ENCODE results near the gene DST.
"Not testable (repeated sequence)": the region's sequence is repeated elsewhere in the genome, so short reads cannot be mapped to it uniquely, and the experiment has no call there.

DST gene

GRCh38 chr6:56661338-56661737 lies 18.6 kb upstream of the DST start:
- DNase-seq (ENCODE audit: low spot score), result not testable (repeated sequence)

DNA sequence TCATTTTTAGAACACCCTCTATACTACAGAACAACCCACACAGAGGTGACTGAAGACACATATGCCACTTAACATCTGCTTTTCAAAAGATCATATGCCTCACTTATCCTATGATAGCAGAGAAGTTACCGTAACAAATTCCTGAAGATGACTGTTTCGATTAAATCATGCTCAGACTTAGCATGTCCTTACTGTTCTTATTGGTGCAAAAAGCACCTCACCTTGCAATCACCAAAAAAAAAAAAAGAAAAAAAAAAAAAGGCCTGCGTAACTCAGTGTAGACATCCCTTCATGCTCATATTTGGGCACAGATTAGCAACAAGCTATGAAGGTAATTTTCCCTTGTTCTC lies 17.7 kb upstream of the DST start:
- DNase-seq (ENCODE audit: low spot score), result no peak

GRCh38 chr6:56659721-56660380 lies 17.2 kb upstream of the DST start:
- no peak for DNase-seq (ENCODE audit: low spot score)

- no peak for DNase-seq (ENCODE audit: low spot score)
These were observed 15.6 kb upstream of the DST start for GRCh38 chr6:56658326-56658725.

DNA sequence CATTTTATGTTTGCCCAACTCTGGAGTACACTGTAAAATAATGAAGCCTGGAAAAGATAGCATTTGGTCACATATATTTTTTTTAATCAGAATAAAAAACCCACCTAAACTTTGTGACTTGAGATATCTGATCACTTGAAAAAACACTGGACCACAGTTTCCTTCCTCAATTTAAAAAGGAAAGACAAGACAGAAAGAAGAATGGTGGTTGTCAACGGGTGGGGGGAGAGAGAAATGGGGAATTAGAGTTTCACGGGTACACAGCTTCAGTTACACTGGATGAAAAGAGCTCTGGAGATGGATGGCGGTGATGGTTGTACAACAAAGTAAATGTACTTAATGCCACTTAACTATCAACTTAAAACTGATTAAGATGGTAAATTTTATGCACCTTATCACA lies 14.7 kb upstream of the DST start:
- DNase-seq (ENCODE audit: low spot score), result no peak

DNA sequence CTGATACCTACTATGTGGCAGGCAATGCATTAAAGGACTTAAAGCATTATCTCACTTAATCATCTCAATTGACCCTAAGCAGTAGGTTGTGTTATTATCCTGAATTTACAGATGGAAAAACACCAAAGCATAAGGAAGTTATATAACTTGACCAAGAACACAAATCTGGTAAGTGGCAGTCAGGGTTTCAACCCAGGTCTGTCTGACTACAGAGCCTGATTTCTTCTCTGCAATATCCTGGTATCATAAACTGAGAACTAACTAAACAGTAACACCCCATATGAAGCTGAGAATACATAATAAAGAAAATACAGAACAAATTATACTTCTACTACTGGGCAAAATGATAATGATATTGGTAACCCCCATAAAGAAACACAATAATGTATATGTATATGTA lies 13.8 kb upstream of the DST start:
- DNase-seq (ENCODE audit: low spot score), result no peak

DNA sequence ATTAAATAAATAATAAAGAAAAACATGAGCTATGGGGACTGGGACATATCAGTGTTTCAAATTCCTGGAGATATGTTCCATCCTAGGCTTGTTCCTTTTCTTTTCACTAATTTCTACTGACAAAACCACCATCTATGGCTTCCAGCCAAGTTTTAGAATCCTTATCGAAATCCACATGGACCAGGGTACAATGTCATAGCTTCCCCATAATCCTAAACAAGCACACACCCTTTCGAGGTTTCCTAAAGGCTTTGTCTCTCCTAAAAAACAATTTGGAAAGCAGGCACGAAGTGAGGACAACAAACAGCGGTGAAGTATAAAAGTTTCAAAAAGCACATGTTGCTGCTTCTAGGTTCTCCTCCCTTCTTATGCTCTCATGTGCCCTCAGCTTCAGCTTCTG lies 13.3 kb upstream of the DST start:
- DNase-seq (ENCODE audit: low spot score), result no peak

DNA sequence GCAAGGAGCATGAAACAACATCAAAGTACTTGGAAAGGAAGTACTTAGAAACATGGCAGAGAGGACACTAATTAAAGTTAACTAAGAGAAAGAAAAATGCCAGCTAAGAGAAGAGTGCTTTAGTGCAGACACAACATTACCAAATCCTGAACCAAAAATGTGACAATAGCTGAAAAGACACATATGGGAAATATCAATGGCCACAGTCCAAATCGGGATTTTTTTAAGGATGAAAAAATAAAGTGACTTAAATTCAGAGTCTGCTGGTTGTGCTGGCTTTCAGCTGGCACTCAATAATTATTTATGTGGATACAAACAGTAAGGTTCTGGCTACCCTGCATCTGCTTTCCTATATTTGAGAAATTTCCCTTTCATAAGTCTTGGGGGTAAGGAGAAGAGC lies 12.6 kb upstream of the DST start:
- no peak for DNase-seq (ENCODE audit: low spot score)

DNA sequence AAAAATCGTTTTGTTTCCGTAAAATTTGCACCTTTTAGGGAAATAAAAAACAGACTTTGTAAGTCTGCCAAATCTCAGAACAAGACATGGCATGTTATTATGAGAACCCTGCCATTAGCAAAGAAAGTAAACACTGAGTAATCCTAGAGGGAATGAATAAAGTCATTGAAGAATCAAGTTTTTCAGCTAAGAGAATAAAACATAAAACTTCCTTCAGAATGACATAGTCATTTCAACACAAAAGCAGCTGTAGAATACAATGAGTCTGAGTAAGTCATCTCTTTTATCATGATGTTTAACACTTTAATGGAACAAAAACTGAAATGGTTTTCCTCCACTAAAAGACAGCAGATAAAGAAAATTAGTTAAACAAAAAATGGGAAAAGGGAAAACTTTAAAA lies 10.3 kb upstream of the DST start:
- peak; percentile 31 for DNase-seq (ENCODE audit: low spot score)

DNA sequence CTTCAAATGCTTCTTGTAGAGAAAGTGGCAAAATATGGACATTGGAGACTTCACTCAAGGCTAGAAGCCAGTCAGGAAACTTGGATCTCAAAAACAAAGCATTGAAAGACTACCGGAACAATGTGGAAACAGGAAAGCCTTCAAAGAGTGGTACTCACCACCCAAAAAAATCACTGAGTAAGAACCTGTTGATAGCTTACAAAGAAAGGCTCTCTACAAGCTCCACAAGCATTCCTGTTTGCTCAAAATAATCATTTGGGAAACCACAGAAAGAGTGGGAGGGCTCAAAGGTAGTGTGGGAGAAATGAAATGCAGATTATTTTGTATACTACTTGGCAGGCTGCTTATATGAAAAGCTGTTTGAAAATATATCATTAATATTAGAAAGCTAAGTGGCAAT lies 9.5 kb upstream of the DST start:
- DNase-seq (ENCODE audit: low spot score), result no peak

- DNase-seq (ENCODE audit: low spot score), result no peak
These were observed 7.5 kb upstream of the DST start for GRCh38 chr6:56650191-56650590.

- no peak for DNase-seq (ENCODE audit: low spot score)
These were observed 7.1 kb upstream of the DST start for GRCh38 chr6:56649782-56650181.

- no peak for DNase-seq (ENCODE audit: low spot score)
These were observed 6.5 kb upstream of the DST start for GRCh38 chr6:56649053-56649769.

DNA sequence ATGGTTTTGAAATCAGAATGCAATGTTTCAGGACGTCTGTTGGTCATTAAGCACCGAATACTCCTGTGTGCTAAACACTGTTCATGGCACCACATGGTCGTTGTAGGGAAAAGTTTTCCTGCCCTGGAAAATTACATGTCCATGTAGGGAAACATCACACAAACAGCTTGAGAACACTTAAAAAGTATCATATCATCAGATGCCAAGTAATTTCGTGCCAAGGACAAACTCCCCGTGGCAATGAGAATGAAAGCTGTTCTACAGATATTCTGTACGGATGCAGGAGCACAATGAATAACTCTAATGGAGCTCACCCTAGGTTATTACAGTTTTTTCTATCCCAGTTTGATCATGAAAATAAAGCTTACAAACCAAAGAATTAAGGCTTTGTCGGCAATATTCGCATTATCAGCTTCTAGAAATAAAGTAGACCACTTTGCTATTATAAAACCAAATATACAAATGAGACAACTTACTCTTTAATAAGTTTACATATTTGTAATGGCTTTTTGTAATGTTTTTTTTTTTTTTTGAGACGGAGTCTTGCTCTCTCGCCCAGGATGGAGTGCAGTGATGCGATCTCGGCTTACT lies 4.6 kb upstream of the DST start:
- DNase-seq (ENCODE audit: low spot score), result no peak

DNA sequence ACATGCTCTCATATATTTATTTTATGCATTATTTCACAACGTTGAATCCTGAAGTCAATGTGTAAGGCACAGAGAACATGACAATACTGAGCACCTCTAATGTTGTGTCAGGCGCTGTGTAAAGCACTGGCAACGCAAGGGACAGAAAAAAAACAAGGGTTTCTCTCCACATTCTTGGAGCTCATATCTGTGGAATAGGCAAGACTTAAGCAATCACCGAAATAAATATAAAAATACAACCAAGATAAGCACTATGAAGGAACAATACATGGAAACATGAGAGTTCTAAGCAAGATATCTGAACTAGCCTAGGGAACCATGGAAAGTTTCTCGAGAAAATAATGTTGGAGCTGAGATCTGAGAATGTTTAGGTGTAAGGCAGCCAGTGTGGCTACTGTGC lies 1.7 kb upstream of the DST start:
- DNase-seq (ENCODE audit: low spot score), result no peak

GRCh38 chr6:56643379-56644089 lies 845 bp upstream of the DST start:
- no peak for DNase-seq (ENCODE audit: low spot score)

- no peak for DNase-seq (ENCODE audit: low spot score)
These were observed 2.3 kb downstream of the DST start for GRCh38 chr6:56640374-56640773.

GRCh38 chr6:56638760-56639159 lies 3.9 kb downstream of the DST start:
- DNase-seq (ENCODE audit: low spot score), result no peak

DNA sequence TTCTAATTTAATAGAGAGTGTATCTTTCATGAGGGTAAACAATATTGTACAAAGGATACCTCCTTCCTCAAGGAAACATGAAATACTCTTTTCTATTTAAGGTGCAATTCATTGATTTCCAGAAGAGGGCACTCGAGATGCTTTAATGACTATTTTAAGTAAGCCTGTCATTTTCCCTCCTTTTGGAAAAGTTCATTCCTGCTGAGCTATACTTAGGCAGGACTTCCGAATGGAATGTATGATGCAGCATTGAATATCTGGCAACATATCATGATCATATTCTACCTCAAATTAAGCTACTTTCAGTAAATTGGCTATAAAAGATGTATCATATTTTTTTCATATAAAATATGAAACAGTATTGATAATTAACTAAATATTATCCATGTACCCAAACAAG lies 5.0 kb downstream of the DST start:
- DNase-seq (ENCODE audit: low spot score), result peak; percentile 32

DNA sequence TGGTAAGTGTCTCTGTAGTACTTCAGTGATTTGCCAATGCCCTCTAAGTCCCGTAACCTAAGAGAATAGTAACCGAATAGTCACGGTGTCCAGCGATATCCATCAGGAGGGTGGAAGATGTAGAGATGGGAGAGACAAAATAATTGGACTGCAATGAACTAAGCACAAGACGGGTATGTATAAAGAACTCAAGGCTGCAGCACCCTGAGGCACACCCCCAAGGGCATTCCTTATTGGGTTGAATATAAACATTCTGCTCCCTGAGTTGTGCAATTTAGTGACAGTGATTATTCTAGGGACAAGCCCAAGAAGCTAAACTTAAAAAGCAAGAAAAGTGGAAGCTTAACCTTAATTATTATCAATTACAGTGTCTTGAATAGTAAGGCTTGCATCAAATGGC lies 14.6 kb downstream of the DST start:
- no peak for DNase-seq (ENCODE audit: low spot score)

- DNase-seq (ENCODE audit: low spot score), result no peak
These were observed 17.3 kb downstream of the DST start for GRCh38 chr6:56625356-56625755.

DNA sequence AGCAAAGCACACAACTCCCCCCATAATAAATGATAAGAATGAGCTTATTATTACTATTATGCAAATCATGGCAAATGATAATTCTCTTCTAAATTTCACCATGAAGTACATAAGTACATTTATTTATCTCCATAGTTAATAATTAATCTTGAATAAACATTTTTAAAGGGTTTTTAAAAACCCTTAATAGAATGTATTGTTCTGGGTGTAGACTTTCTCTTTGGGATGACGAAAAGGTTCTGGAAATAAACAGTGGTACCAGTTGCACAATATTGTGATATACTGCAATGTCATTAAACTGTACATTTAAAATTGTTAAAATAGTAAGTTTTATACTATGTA lies 18.0 kb downstream of the DST start:
- DNase-seq (ENCODE audit: low spot score), result no peak

DNA sequence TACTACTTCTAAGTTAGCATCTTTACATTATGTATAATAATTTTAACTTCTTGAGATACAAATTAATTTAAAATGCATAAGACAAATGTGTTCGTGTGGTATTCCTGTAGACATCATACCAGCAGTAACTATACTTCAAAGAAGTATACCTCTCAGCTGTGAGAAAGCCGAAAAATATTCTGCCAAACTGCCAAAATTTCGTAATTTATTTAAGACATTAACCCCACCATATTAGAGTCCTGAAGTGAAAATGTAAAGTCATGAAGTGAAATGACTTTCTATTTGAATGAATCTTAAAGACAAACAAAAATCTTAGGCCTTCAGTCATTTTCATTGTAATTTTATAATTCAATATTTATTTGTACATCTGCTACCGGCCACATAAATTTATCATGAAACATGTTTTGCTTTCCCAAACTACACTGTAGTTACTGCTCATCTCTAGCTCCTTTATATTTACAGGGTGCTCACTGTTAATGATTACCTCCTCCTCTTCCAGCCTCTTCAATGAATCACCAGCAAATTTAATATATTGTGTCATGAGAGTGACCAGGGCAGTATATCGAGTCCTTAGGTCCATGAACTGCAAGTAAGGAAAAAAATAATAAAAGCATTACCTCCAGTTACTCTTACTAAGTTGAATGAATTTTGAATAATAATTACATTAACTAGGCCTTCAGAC lies 18.5 kb downstream of the DST start:
- no peak for DNase-seq (ENCODE audit: low spot score)
